22Rv1 (cell line): Measurements from ENCODE around the gene PARD3.

Source experiments
- CTCF ChIP-seq: fragments of 450-650 bp; IDR thresholded peaks from 2 replicates; pipeline ENCODE4 v1.5.1; 2017; ENCODE audit warnings: mild to moderate bottlenecking
- ZFX ChIP-seq: fragments of 450-650 bp; IDR thresholded peaks from 2 replicates; pipeline ENCODE4 v1.6.1; 2017; ENCODE audit warnings: antibody characterized with exemption, borderline replicate concordance

GRCh38 chr10:34538281-34538829 is 276.7 kb downstream of the PARD3 start:
- TF ChIP-seq CTCF (no peak), ZFX (no peak)
